Activated gamma-delta T cell (primary cell): ENCODE data around the gene NFE2.
"Not testable (repeated sequence)": the region's sequence is repeated elsewhere in the genome, so short reads cannot be mapped to it uniquely, and the experiment has no call there.

ENCODE experiments used
- DNase-seq: peaks from one replicate; lab custom pipeline; 2025; lab: John Stamatoyannopoulos, UW
- total RNA-seq, 2 donors: gene quantifications; one replicate each; lab custom pipeline; 2026; lab: John Stamatoyannopoulos, UW

Gene NFE2
- total RNA-seq = 0.56 to 16.7 reads per million in 2 donors

- DNase-seq = no peak
Measured at GRCh38 chr12:54300732-54301427, at the start of gene NFE2. Gene NFE2 (minus strand): TSS chr12:54301015. CDS start chr12:54295248, 5,767 bp downstream.

GRCh38 chr12:54349679-54350078 is 48.9 kb upstream of the NFE2 start:
- no peak for DNase-seq

GRCh38 chr12:54349036-54349435 is 48.2 kb upstream of the NFE2 start:
- no peak for DNase-seq

DNA sequence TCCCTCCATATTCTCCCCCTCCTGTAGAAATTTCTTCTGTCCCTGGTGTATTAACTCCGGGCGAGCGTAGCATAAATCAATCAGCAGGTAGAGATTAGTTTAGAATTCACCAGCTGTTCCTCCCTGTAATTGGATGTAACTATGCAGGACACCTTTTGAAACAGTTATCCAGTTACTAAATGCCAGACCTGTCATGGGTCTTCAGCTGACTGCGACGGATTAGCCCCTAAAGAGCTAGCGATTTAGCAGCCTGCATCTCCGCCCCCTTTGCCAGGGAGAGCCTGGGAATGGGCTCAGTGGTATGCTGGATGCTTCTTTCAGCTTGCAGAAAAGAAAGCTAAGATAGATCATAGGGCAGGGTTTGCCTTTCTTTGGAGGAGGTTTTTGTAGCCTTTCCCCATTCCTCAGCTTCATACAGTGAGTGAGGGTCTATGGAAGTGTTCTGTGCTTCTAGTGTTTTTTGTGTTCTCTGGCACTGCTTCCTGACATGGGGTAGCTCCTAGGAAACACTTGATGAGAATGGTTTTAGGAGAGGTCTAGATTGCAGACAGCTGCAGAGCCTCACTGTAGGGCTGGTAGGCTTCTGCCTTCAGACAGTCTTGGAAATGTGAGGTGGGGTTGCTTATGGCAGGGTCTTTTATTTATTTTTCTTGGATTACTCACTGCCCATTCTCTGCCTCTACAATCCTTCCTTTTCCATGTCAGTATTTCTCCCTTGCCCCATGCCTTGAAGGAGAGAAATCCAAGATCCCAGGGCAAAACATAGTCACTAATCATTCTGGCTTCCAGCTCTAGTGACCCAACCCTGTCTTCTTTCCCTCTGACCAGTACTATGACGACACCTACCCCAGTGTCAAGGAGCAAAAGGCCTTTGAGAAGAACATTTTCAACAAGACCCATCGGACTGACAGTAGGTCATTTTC is 40.8 kb upstream of the NFE2 start:
- no peak for DNase-seq

DNA sequence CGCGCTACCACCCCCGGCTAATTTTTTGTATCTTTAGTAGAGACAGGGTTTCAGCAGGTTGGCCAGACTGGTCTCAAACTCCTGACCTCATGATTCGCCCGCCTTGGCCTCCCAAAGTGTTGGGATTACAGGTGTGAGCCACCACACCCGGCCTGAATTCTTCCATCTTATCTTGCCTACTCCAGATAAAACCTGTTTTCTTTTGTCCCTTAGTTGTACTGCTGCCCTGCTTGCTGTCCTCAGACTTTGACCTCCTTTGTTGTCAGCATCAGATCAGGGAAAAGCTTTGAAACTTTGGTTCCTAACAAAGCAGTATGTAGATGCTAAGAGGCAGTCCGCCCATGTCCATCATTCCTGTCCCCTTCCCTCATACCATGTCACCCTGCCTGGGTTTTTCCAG is 40.0 kb upstream of the NFE2 start:
- DNase-seq = no peak

DNA sequence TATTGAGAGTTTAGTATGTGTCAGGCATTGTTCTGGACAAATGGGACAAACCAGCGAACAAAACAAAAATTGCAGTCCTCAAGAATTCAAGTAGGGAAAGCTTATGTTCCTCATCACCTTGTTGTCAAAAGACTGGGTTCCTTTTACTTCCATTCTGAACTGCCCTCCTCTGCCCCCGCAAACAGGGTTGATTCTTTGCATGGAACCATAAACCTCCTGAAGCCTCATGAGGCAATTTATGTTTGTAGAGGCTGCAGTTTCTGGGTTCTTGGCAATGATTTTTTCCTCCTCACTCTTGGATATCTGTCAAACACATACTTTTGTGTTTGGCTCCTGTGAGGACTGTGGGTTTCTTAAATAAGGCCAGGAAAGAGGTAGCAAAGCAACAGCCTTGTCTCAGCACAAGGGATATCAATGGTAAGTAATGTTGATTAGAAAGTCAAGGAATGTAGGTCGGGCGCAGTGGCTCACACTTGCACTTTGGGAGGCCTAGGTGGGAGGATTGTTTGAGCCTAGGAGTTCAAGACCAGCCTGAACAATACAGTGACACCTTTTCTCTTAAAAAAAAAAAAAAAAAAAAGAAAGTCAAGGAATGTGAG is 38.0 kb upstream of the NFE2 start:
- no peak for DNase-seq

DNA sequence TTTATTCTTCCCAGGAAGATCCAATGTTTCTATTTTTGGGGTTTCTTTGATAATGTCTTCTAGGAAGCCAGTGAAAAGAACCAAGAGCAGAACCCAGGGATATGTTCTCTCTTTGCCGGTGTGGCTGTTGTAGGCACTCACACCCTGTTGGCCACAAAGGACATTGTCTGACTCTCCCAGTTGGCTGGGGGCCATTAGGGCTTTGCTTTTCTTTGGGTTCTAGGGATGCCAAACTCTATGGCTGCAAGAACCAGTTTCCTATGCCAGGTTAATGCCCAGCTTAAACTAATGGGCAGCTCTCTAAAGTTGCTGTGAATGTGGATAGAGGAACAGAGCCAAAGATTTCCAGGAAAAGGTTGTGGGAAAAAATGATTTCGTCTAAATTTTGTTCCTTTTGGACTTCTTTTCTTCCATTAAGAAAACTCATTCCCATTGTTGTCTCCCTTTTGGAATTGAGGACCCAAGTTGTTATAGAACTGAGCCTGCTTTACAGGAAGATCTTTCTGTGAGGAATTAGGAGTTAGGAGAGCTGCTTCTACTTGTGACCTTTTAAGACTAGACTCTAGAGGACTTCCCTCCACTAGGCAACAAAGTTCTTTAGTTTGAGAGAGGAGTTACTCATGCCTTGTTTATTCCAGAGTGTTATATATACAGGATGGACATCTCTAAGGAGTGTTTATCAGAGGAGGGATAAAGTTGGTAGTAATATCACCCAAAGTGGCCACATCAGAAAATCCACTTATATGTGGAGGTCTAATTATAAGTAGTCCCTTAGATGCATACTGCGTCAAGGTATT is 37.2 kb upstream of the NFE2 start:
- DNase-seq = no peak

DNA sequence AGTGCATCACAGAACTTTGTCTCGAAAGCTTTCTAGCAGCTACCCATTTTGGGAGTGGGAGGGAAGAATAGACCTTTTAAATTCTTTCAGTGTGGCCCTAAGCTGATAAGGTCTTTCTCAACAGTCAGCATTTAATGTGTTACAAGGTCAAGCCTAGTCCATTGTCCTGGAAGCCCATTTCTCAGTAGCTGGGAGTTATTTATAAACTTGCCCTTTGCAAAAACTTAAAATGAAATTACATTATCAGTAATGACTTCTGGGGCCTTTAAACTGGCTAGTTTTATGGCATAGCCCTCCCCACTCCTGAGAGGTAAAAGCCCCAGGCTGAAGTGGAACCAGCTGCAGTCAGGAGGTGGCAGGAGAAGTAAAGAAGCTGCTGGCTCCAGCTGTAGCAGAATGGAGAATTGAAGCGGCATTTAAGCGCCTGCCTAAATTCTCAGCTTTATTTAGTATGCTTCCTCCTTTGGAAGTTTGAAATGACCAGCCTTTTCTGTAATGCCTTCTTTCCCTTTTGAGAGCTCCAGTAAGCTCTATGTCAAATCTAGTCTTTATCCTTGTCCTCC is 36.5 kb upstream of the NFE2 start:
- DNase-seq = no peak

DNA sequence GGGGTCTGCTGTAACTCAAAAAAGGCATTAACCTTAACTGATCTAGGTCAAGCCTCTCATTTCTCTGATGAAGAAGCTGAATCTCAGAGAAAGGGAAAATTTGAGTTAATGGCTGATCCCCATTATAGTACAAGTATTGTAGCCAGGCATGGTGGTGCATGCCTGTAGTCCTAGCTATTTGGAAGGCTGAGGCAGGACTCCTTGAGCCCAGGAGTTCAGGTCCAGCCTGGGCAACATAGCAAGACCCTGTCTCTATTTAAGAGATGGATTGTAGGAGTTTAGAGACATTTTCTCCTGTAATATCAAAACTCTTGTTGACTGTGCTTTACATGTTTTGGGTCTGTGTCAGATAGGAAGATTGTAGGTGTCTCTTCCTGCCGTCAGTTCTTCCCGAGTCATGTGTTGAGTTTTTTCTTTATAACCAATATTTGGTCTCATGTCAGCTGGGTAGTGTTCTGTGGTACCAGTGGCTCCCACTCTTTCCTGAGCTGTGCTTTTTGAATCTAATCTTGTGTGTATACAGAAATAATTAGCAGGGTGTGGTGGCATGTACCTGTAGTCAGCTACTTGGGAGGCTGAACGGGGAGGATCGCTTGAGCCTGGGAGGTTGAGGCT is 32.7 kb upstream of the NFE2 start:
- no peak for DNase-seq

DNA sequence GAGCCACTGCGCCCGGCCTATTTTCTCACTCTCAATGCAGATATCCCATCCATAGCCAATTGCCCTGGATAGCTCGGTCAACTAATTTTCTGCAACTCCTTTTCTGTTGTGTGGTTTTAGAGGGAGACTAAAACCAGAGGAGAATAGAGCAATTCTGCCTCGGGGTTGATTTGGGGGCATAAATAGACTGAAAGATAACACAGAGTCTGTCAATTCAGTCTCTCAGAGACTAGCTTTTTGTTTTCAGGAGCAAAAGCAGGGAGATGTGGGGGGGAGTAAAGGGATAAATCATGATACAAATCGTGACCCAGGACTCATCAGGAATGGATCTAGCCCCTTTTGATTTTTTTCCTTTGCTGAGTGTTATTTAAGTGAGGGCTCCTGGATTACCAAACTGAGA is 30.6 kb upstream of the NFE2 start:
- no peak for DNase-seq

DNA sequence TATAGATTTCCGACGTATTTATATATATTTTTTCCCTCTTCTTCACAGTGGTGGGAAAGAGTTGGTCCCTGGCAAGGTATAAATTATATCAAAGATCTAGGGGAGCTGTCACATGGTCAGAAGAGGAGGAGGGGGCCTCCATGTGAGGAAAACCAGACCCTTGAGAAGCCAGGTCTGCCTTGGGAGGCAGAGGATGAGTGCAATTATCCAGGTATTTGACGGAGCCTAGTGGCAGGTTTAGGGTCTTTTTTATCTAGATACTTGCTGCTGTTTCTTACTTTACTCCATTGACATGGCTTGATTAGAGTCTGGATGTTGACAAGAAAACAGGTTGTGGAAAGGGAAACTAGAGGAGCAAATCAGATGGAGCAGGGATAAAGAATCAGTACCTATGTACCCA is 29.6 kb upstream of the NFE2 start:
- DNase-seq = no peak

DNA sequence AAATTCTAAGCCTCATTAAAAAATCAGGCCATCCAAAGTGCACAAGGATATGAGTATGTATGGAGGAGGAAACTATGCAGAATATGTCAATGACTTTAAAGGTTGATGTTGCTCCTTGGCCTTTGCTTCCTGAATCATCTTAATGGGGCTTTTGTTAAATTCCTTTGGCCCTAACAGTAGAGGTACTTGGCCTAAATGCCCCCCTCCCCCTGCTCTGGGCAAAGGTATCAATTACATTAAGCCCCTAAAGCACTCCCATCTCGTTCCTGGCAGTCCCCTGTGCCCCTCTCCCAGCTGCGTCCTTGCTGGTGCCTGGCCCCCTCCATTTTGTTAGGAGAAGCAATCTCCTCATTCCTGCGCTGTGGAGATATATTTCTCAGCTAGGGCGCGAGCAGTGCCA is 28.9 kb upstream of the NFE2 start:
- DNase-seq = no peak

GRCh38 chr12:54328595-54329337 is 28.0 kb upstream of the NFE2 start:
- no peak for DNase-seq

- not testable (repeated sequence) for DNase-seq
Measured at GRCh38 chr12:54325442-54326109, 24.8 kb upstream of the NFE2 start.

DNA sequence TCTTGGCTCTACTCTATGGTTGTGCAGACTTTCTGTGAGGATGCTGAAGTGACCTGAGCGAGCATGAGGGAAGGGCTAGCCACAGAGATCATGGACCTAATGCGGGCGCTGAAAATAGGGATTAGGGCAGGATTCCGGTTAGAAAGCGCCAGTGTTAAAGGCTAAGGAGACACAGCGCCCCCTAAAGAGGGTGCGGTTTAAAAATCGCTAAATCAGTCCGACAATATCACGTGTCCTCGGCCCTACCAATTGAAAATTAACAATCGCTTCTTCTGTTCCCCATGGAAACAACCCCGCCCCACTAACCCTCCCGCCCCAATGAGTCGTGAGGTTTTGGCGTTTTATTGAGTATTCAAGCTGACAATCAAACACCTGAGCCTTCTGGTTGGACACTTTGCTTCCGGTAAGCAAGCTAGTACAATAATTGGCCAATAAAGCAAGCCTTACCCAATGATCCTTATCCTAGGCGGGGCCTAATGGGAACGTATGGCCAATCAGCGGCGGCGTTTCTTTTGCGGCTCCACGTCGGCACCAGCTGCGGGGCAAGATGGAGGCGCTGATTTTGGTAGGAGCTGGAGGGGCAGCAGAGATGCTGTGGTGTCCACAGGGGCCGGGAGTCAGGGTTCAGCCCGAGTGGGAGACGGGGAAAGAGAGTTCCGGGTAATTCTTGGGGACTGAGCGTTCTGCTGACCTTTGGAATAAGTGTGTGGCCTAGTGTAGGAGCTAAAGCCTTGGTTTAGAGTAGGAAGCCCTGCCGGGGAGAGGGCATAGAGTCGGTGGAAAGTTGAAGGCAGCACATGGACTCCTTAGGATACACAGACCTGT is 24.0 kb upstream of the NFE2 start, which contains the start of gene COPZ1:
TSS of gene COPZ1 (plus strand) at position 515 of the 825 bp plus-strand sequence. CDS start at position 548, 33 bp downstream.
- peak; percentile 63 for DNase-seq

DNA sequence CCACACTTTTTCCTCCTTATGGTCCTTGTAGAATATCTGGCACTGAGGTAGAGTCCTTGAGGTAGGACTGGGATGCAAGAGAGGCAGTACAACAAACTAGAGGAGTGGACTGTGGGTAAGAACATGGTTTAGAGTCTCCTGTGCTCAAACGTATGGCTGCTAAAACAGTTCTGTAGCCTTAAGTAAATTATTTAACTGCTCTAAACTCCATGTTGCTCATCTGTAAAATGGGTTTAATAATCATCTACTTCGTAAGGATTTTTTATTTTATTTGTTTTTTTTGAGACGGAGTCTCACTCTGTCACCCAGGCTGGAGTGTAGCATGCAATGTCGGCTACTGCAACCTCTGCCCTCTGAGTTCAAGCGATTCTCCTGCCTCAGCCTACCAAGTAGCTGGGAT is 20.5 kb upstream of the NFE2 start:
- no peak for DNase-seq

GRCh38 chr12:54312309-54312708 is 11.5 kb upstream of the NFE2 start:
- not testable (repeated sequence) for DNase-seq

DNA sequence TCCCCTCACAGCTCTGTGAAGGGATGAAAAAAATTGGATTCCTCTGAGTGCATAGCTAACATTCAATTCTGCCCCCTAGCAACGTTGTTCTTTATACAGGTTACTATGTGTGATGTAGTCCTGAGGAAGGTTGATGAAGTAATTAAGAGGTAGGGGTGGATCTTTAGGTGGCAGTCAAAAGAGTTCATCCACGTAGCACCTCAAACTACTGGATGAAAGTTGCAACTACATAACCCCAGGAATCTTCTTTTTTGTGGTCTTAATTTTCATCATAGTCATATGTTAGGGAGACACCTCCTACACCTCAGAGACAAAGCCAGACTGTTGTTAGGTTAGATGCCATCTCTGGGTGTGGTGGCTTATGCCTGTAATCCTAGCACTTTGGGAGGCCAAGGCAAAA is 10.2 kb upstream of the NFE2 start:
- no peak for DNase-seq
